GM21619 (cell line): ENCODE data around the gene KRTAP5-1.
"Not testable (repeated sequence)": the region's sequence is repeated elsewhere in the genome, so short reads cannot be mapped to it uniquely, and the experiment has no call there.

ENCODE experiments used
- ATAC-seq: cut with Tn5 transposase; IDR thresholded peaks from one replicate; pipeline ENCODE4 v1.9.1; 2021; ENCODE audit not compliant: unreplicated experiment

The KRTAP5-1 gene

GRCh38 chr11:1603629-1604028 is 18.5 kb upstream of the KRTAP5-1 start:
- no peak for ATAC-seq

- ATAC-seq, result not testable (repeated sequence)
These were observed 16.6 kb upstream of the KRTAP5-1 start for GRCh38 chr11:1601663-1602062.

- ATAC-seq, result no peak
These were observed 15.5 kb upstream of the KRTAP5-1 start for GRCh38 chr11:1600626-1601025.

GRCh38 chr11:1598816-1599215 is 13.7 kb upstream of the KRTAP5-1 start:
- ATAC-seq, result no peak

GRCh38 chr11:1598406-1598805 is 13.3 kb upstream of the KRTAP5-1 start:
- ATAC-seq, result not testable (repeated sequence)

GRCh38 chr11:1597994-1598380 is 12.9 kb upstream of the KRTAP5-1 start, which contains the start of gene KRTAP5-2:
KRTAP5-2 (minus strand) TSS chr11:1598294; CDS start chr11:1598250, 44 bp downstream.
- ATAC-seq, result no peak

GRCh38 chr11:1597331-1597993 is 12.4 kb upstream of the KRTAP5-1 start:
- no peak for ATAC-seq

- not testable (repeated sequence) for ATAC-seq
These were observed 11.6 kb upstream of the KRTAP5-1 start for GRCh38 chr11:1596576-1597121.

- not testable (repeated sequence) for ATAC-seq
These were observed 11.0 kb upstream of the KRTAP5-1 start for GRCh38 chr11:1595994-1596575.

GRCh38 chr11:1592628-1593027 is 7.5 kb upstream of the KRTAP5-1 start:
- ATAC-seq, result no peak

GRCh38 chr11:1589996-1590395 is 4.9 kb upstream of the KRTAP5-1 start:
- no peak for ATAC-seq

- not testable (repeated sequence) for ATAC-seq
These were observed 4.3 kb upstream of the KRTAP5-1 start for GRCh38 chr11:1589191-1589963.

GRCh38 chr11:1586699-1587098 is 1.6 kb upstream of the KRTAP5-1 start:
- no peak for ATAC-seq

GRCh38 chr11:1582909-1583308 is 2.2 kb downstream of the KRTAP5-1 start:
- not testable (repeated sequence) for ATAC-seq

- ATAC-seq, result no peak
These were observed 3.1 kb downstream of the KRTAP5-1 start for GRCh38 chr11:1581976-1582375.

- no peak for ATAC-seq
These were observed 8.3 kb downstream of the KRTAP5-1 start for GRCh38 chr11:1576825-1577224.

GRCh38 chr11:1575756-1576155 is 9.3 kb downstream of the KRTAP5-1 start:
- ATAC-seq, result not testable (repeated sequence)

- no peak for ATAC-seq
These were observed 10.2 kb downstream of the KRTAP5-1 start for GRCh38 chr11:1574933-1575242.

GRCh38 chr11:1574238-1574932 is 10.7 kb downstream of the KRTAP5-1 start:
- ATAC-seq, result no peak

GRCh38 chr11:1573903-1574237 is 11.2 kb downstream of the KRTAP5-1 start:
- no peak for ATAC-seq
